HG02870 (cell line): Measurements from ENCODE around the gene MYL11.

Experiments
- ATAC-seq: cut with Tn5 transposase; IDR thresholded peaks from one replicate; pipeline ENCODE4 v1.9.1; 2021; ENCODE audit warnings: mild to moderate bottlenecking, moderate library complexity; ENCODE audit not compliant: unreplicated experiment

The MYL11 gene

DNA sequence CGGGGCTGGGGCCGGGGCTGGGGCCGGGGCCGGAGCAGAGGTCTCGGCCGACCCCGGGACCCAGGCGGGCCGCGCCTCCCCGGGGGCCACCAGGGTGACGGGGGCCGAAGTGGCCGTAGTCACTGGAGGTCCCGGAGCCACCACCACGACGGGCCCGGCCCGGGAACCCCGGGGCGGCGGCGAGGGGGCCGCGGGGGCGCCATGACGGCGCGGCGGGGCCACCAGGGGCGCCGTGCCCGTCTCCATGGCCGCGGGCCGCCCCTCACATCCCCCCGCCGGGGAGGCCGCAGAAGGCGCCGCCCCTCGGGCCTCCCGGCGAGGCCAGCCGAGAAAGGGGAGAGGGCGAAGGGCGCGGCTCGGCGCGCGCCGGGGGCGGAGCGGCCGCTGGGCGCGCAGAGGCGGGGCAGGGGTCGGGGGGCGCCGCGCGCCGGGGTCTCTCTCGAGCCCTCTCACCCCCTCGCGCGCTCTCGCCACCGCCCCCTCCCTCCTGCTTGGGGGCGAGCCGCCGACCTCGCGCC lies 4.6 kb upstream of the MYL11 start:
- peak; percentile 1 for ATAC-seq

DNA sequence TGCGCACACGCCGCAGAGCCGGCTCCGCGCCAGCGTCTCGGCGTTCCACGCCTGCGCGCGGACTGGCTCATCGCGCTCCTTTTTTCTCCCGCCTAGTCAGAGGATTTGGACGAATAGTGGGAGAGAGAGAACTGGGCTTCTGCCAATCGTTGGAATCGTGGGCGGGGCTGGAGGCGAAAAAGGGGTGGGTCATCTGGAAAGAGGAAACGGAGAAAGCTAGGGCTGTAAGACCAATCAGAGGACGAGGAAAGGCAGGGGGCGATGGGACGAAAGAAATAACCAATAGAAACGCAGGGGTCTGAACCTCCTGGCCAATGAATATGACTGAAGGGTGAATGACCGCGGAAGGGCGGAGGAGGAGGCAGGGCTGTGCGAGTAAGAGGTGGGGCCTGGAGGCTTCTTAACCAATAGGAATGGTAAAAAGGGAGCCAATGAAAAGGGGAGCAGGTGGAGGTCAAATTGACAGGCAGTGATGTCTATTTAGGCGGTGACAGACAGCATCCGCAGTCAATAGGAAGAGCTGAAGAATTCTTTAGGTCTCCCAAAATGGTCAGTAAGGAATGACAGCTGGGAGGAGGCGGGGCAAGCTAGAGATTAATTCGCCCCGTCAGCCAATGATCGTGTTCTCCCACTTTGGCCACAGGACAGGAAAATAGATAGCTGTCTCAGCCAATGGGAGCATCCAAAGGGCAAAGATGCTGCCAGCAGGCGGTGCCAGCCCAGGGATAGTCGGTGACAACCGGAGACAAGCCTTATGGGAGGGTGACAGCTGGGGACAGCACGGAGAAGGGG lies 4.0 kb upstream of the MYL11 start, which contains the start of gene TBC1D10B:
Gene TBC1D10B, minus strand, starts transcription at position 39 of the 792 bp plus-strand sequence. CDS start 311 bp downstream, outside the sequence.
- ATAC-seq = peak; percentile 81

DNA sequence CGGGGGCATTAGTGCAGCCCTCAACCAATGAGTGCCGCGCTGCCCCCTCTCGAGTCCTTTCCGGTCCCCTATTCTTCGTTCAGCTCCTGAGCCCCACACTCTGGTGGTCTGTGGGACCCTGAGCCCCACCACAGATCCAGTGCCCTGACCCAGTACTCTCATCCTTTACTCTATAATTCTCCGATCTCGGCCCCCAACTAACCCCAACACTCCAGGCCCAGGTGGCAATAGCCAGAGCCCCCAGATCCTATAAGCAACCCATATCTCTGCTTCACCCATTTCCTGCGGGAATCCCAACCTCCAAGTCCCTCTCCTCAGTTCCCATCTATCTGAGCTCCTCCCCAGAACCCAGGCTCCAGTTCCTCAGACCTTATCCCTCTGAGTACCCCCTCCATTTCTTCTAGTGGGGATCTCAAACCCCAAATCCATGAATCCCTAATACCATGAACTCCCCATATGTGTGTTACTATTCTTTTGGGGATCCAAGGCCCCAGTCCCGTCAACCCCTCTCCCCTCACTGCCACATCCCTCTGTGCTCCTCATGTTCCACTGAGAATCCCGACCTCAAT lies 3.3 kb upstream of the MYL11 start:
- ATAC-seq = no peak

DNA sequence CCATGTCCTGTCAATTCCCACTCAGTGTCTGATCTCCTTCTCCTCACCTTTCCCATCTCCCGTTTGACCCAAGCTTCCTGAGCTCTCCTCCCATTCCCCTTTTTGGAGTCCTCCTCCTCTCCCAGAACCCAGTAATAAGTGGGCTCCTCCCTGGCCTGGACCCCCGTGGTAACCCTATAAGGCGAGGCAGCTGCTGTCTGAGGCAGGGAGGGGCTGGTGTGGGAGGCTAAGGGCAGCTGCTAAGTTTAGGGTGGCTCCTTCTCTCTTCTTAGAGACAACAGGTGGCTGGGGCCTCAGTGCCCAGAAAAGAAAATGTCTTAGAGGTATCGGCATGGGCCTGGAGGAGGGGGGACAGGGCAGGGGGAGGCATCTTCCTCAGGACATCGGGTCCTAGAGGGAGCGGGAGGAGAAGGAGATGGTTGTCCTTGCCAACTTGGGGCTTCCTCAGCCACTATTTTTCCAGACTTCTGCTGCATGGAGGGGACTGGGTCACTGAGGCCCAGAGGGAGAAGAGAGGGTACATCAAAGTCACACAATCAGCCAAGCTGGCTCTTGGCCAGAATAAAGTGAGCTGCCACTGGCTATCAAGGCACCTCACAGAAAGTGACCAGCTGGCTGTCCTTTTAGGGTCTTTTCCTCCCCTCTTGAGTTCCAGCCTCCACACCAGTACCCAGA lies 2.4 kb upstream of the MYL11 start:
- ATAC-seq = no peak

DNA sequence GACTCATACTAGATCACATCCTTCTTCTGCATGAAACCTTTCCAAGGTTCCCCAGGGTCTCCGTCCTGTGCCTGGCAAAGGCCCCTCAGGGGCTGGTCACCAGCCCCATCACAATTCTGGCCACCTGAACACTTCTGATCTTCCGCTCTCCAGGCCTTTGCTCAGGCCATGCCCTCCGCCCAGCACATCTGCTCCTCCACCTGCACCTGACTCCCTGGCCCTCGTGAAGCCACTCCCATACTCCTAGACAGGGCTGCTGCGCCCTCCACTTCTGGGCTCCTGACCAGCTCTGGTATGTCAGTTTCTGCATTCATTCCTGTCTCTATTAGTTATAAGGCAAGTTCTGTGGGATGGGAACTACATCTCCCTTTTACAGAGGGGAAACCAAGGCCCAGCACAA lies 1.9 kb upstream of the MYL11 start:
- ATAC-seq = no peak

DNA sequence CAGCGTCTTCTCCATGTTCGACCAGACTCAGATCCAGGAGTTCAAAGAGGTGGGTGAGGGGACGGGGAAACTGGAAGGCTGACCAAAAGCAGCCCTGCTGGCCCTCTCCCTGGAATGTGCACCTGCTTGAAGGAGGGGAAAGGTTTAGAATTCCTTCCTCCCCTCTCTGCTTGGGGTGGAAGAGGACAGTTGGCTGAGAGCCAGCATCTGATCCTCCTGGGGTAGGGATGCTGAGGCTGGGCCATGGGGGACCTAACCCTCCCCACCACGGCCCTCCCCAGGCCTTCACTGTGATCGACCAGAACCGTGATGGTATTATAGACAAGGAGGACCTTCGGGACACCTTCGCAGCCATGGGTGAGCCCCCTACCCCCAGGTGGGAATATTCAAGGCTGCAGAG lies 1.3 kb downstream of the MYL11 start:
- no peak for ATAC-seq

DNA sequence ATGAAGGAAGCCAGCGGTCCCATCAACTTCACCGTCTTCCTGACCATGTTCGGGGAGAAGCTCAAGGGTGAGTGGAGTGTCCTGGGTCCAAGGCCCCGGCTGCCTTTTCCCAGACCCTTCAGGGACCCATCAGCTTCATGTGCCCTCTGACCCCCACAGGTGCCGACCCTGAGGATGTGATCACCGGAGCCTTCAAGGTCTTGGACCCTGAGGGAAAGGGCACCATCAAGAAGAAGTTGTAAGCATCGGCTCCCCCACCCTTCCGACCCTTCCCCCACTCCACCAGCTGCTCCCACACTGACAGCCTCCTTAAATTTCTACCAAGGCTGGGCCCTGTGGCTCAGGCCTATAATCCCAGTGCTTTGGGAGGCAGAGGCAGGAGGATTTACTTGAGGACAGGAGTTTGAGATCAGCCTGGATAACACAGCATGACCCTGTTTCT lies 1.9 kb downstream of the MYL11 start:
- no peak for ATAC-seq

DNA sequence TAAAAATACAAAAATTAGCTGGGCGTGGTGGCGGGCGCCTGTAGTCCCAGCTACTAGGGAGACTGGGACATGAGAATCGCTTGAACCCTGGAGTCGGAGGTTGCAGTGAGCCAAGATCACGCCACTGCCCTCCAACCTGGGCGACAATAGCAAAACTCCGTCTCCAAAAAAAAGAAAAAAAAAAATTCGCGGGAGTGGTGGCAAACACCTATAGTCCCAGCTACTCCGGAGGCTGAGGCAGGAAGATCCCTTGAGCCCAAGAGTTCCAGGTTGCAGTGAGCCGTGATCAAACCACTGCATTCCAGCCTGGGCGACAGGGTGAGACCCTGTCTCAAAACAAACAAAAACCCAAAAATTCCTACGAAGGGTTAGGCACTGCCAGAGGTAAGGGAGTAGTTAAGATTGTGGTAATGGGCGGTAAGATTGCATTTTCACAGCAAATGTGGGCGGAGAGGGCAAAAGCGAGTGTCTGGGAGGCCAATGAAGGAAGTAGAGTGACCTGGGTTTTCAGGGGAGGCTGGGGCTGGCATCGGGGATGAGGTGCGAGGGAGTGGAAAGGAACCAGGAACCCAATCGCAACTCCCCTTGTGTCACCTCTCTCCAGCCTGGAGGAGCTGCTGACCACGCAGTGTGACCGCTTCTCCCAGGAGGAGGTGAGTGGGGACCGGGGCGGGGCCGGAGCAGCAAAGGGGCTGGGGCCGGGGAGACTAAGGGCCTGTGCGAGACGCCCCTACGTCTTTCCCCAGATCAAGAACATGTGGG lies 2.6 kb downstream of the MYL11 start:
- ATAC-seq = no peak

DNA sequence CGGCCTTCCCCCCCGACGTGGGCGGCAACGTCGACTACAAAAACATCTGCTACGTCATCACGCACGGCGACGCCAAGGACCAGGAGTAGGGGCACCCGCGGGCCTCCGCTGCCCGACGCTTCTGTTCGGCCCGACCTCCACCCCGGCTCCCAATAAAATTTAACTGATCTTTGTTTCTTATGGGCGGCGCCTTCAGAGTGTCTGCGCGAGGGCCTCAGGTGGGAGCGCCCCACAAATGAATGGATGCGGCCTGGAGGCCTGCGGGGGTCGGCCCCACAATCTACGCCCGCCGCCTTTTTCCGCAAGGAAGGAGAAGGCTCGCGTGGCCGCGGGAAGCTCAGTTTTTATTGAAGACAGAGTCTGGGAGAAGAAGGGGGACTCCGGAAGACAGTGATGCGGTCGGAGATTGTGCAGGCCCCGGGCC lies 3.2 kb downstream of the MYL11 start:
- ATAC-seq = peak; percentile 38

DNA sequence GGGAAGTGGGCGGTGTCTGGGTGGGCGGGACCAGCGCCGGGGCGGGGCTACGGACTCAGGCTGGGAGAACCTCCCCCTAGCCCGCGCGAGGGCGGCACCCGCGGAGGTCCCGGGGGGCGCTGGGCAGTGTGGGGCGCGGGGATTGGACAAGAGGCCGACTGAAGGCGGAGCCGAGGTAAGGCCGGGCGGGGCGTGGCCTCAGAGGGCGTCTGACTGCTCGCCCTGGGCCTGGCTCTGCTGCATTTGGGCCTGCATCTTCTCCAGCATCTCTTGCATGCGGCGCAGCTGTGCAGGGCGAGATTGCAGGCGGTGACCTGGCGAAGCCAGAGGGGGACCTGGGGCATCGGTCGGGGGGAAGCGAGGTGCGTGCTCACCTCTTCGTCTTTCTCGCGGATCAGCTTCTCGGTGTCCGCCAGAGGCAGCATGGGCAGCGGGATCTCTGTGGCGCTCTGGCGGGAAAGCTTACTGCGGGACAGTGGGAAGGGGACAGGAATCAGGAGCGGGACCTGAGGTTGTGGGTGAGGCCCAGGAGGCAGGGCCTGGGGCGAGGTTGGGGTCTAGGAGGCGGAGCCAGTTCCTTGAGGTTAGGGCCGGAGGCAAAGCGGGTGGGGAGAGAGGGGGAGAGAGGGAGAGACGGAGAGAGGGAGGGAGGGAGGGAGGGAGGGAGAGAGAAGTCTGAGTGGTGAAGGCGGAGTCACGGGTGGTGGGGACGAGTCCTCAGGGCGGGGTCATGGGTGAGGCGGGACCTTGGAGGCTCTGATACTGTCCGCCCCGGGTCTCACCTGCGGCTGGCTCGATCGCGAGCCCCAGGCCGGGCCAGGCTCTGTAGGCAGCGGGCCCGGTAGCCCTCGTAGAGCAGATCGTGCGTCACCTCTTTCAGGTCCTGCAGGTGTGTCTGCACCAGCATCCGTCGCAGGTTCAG lies 3.9 kb downstream of the MYL11 start:
- peak; percentile 84 for ATAC-seq

DNA sequence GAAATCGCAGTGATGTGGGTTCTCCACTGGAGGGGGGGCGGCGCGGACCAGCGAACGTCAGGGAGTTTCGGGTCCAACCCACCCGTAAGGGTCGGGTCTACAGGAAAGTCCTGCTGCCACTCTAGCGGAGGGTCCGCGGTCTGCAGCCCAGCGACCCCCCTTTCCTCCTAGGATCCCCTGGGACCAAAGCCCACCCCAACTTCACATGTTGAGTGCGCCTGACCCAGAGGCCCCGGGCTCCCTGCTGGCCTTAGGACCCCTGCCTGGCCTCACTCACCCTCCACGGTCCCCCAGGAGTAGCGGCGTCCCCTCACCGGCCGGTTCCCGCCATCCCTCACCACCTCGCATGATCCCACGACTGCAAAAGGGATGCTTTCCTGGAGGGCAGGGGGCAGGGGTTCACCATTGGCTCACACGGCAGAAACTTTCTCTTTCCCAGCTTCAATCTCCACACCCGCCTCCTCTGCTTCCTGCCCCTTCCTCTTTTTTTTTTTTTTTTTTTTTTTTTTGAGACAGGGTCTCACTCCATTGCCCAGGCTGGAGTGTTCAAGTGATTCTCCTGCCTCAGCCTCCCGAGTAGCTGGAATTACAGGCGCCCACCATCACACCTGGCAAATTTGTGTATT lies 4.7 kb downstream of the MYL11 start:
- ATAC-seq = no peak

DNA sequence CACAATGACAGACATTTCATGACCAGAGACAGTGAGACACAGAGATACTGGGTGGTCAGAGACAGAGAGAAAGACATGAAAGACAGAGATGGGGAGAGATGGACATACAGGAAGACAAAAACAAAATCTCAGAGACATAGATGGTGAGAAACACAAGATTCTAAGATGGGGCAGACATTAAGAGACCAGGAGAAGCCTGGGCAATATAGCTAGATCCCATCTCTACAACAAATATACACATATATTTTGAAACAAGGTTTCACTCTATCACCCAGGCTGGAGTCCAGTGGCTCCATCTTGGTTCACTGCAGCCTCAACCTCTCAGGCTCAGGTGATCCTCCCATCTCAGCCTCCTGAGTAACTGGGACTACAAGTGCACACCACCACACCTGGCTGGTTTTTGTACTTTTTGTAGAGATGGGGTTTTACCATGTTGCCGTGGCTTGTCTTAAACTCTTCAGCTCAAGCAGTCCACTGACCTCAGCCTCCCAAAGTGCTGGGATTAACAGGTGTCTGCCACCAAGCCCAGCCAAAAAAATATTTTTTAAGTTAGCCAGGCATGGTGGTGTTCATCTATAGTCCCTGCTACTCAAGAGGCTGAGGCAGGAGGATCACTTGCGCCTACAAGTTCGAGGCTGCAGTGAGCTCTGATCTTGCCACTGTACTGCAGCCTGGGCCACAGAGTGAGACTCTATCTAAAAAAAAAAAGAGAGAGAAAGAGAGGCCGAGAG lies 5.6 kb downstream of the MYL11 start:
- no peak for ATAC-seq

DNA sequence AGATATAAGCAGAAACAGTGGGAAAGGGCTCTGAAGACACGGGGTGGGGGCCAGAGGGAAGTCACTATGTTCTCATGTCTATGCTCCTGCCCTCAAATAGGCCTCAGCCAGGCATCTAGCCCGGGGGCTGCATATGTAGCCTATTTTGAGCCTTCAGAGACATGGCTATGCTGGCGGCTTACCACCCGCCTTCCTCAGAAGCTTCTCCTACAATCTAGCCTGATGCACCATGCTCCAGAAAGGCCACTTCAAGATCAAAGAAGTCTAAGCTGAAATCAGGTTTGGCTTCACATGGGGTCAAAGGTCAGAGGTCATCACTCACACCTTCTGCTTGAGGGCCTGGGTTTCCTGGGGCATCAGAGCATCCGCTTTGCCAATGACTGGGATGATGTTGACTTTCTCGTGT lies 6.2 kb downstream of the MYL11 start:
- no peak for ATAC-seq

DNA sequence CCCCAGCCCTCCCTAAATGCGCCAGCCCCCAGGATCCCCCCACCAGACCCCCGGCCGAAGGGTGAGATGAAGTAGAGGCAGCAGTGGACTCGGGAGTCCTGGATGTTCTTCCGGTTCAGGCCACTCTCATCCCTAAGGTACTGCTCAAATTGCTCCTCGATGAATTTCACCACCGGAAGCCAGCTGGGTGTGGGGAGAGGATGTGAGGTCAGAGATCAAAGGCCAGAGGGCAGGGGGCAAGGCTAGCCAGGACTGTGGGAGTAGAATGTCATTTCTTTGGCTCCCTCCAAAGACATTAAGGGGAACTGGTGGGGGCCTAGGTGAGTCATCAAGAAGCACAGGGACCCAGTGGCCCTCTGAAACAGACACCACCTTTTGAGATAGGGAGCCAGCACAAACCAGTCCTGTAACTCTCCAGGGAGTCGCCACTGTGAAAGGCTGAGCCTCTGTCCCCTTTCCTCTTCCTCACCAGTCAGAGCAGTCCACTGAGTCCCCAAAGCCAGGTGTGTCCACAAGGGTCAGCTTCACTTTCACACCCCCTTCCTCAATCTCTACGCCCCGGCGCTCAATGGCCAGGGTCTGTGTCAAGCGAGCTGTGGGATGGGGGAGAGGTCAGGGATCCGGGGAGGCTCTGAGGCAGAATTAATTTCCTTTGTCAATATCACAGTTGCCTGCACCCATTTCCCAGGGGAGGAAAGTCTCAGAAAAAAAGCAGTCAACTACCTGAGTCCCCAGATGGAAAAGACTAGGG lies 6.9 kb downstream of the MYL11 start:
- ATAC-seq = no peak

DNA sequence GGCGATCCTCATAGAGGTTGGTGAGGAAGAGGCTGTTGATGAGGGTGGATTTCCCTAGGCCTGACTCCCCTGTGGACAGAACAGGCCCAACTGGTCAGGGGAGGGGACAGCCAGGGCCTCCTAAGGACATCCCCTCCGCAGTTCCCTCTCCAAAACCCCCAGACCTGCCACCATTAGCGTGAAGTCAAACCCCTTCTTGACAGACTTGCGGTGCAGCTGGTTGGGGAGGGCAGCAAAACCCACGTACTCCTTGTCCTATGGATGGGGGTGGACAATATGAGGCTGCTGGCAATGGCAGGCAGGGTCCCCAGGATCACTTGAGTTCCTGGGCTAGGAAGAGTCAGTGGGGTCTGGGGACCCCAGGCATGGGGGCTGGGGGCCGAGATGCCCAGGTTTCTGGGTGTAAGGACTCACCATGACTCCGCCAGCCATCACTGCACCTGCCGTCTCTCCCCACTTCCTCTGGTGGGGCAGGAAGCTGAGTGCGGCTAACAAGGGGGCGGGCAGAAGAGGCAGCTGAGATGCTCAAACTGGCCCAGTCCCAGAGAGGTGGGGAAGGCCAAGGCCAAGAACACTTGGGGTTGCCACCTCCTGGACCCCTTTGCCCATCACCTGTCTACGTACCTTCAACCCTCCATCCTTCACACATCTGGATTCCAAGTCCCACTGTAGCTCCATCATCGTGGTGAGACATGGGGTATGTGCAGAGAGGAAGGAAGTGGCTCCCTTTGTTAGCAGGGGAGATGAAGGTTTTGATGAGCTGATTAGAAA lies 7.7 kb downstream of the MYL11 start, which contains the start of gene SEPTIN1:
Gene SEPTIN1, minus strand, starts transcription at position 451 of the 771 bp plus-strand sequence. Its CDS starts 19 bp downstream, at position 432.
- no peak for ATAC-seq

DNA sequence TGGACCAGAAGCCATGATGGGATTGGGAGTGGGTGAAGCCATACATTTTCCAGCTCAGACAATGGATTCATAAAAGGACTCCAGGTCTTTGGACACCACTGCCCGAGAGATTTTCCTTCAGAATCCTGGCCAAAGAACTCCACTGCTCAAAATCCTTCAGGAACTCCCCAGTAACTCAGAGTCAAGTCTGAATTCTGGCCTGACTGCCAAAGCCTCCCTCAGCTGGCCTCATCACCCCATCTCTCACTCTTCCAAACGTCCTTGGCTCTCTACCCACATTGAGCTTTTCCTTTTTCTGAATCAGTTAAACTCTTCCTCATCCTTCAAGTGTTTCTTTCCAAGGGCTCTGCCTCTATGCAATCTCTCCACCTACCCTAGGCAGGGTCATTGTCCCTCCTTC lies 8.9 kb downstream of the MYL11 start:
- ATAC-seq = no peak

DNA sequence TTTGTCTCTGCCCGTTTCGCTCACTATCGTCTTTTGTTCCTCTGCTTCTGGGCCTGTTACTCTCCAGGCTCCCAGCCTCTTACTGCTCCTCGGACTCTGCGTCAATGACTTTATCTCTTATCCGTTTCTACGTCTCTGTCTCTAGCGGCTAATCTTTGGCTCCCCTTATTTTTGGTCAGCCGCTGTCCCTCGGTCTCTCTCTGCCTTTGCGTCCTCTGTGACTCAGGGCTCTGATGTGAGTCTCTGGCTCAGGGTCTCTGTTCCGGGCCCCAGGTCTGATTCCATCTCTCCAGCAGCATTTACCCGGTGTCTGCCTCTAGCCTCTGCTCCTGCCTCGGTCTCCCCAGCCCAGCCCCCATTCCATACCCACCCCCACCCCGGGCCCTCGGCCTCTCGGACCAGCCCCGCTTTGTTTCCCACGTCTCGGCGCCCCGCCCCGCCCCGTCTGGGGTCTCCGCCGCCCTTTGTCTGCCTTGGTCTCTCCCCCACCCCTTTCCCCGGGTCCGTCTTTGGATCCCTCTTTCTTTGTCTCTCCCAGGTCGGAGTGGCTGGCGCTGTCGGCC lies 20.1 kb downstream of the MYL11 start:
- ATAC-seq = no peak
